H1 (cell line): ENCODE data around the gene COTL1. TPM values are rescaled to one million over a fixed set of nuclear protein-coding genes. Genes with fewer than 3 reads are reported as not detected.

ENCODE experiments used
- BCL11A ChIP-seq, 2 experiments: IDR thresholded peaks; one replicate each; pipeline ENCODE4 v1.6.1; 2011; ENCODE audit warnings: low read depth in 2 of 2, low read length in 2 of 2, mild to moderate bottlenecking in 2 of 2
- CBX8 ChIP-seq: fragments of 300-800, 300-1000 bp; sonication (generic); IDR thresholded peaks from 2 replicates; pipeline ENCODE4 v1.7.1; 2016; ENCODE audit warnings: low read depth, low read length, borderline replicate concordance
- CHD1 ChIP-seq: IDR thresholded peaks from 2 replicates; pipeline ENCODE4 v1.6.1; 2012; ENCODE audit warnings: low read depth, low read length, improper control_type of control experiment
- CHD2 ChIP-seq: IDR thresholded peaks from 2 replicates; pipeline ENCODE4 v1.6.1; 2012; ENCODE audit warnings: low read length, improper control_type of control experiment
- CREB1 ChIP-seq: IDR thresholded peaks from 2 replicates; pipeline ENCODE4 v1.6.1; 2012; ENCODE audit warnings: inconsistent platforms
- FOSL1 ChIP-seq: IDR thresholded peaks from 2 replicates; pipeline ENCODE4 v1.6.1; 2011; ENCODE audit warnings: mild to moderate bottlenecking, low read depth, low read length, moderate library complexity; ENCODE audit not compliant: insufficient read depth
- KDM5A ChIP-seq: fragments of 200-600 bp; IDR thresholded peaks from 2 replicates; pipeline ENCODE4 v1.7.1; 2012; ENCODE audit warnings: mild to moderate bottlenecking, low read length, inconsistent platforms, mixed read lengths
- PHF8 ChIP-seq: fragments of 200-600 bp; sonication (generic); conservative IDR thresholded peaks from 2 replicates; pipeline ENCODE4 v1.7.1; 2012; ENCODE audit warnings: low read depth, mild to moderate bottlenecking, inconsistent platforms, low read length, moderate library complexity
- POLR2AphosphoS5 ChIP-seq: IDR thresholded peaks from 2 replicates; pipeline ENCODE4 v1.6.1; 2011; ENCODE audit warnings: low read depth, low read length
- POU5F1 ChIP-seq: IDR thresholded peaks from 2 replicates; pipeline ENCODE4 v1.6.1; 2011; ENCODE audit warnings: low read depth, mild to moderate bottlenecking, low read length, moderate library complexity
- SUZ12 ChIP-seq: fragments of 200-600 bp; sonication (generic); IDR thresholded peaks from 2 replicates; pipeline ENCODE4 v1.6.1; 2012; ENCODE audit warnings: mild to moderate bottlenecking, inconsistent platforms, low read length, moderate library complexity, mixed read lengths
- TAF7 ChIP-seq: optimal IDR thresholded peaks from 2 replicates; pipeline ENCODE3; 2011; ENCODE audit warnings: low read depth, mild to moderate bottlenecking, inconsistent platforms, low read length, moderate library complexity, borderline replicate concordance
- TBP ChIP-seq: IDR thresholded peaks from 2 replicates; pipeline ENCODE4 v1.6.1; 2011; ENCODE audit warnings: low read depth, low read length, improper control_type of control experiment
- YY1 ChIP-seq: IDR thresholded peaks from 2 replicates; pipeline ENCODE4 v1.6.1; 2011; ENCODE audit warnings: low read depth, mild to moderate bottlenecking, low read length
- polyA plus RNA-seq, 7 experiments: library from polyadenylated mRNA; depleted of rRNA in 3 of 7; stranded (reverse) in 5 of 7; unstranded in 2 of 7; fragments of >200 nt in 5 of 7; fragments of 200-250 nt in 2 of 7; gene quantifications; 1 replicate in 5 of 7; 2 replicates in 1 of 7; 4 replicates in 1 of 7; pipeline versions ENCODE4 v1.2.1 to v1.2.3, GENCODE V29; 2011 to 2013; ENCODE audit warnings: missing spikeins in 2 of 7, mixed read lengths in 2 of 7
- total RNA-seq: library from RNA; stranded (reverse); fragmentation: NEBNext Ultra II Directional; extraction: Animal tissue kit (Norgen Biotek cat#: 25700); gene quantifications from 2 replicates; pipeline ENCODE4 v1.2.1, GENCODE V29; 2021
- TF ChIP-seq, protein P1 (sequence below): IDR thresholded peaks from 2 replicates; pipeline ENCODE4 v1.6.1; 2012; ENCODE audit warnings: inconsistent platforms

Gene COTL1
- total and polyA plus RNA-seq, 2 of the 8 experiments (the other 6 are each of a cell fraction or from before 2014, with no cell fraction given), result 59.2 to 183 TPM

DNA sequence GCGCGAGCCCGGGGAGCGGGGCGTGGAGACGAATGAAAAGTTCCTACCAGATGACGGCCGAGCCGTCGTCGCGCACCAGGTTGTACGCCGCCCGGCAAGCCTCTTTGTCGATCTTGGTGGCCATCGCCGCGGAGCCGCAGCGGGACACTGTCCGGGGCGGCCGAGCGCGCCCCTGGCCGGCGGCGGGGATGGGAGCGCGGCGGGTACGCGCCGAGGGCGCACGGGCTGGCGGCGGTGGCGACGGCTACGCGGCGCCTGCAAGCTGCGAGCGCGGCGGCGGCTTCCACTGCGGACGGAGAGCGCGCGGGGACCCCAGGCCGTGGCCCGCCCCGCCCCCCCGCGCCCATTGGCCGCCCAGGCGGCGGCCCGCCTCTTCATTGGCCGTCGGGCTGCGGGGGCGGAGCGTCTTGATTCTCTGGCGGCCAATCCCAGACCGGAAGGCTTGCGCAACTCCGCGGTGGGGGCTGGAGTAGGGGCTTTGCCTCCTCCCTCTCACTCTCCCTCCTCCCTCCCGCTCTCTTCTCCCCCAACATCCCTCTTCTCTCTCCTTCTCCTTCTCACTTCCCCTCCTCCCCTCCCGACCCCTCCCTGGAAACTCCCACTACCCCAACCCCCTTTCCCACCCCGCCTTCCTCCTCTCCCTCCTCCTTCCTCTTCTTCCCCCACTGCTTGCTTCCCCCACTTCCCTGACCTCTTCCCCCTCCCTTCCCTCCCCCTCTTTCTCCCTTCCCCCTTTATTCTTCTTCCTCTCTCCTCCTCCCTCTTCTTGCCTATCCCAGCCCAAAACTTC is at the start of gene COTL1 (continued):
- TF ChIP-seq CHD1 (no peak), CREB1 (no peak), SUZ12 (no peak), CBX8 (no peak), KDM5A (no peak), PHF8 (peak; percentile 60; the same call in 1 of the 2 replicates), FOSL1 (no peak), TBP (no peak), CHD2 (no peak), POLR2AphosphoS5 (0 out of 2 replicates have a peak, but pooled peaks have one; percentile 41), POU5F1 (no peak), BCL11A (IDR thresholded peaks at IDR 0.05; ENCODE audit: low read depth in 2 of 2, low read length in 2 of 2) (no peak), YY1 (0 out of 2 replicates have a peak, but pooled peaks have one; percentile 2), TAF7 (no peak)
- TF ChIP-seq, protein P1, sequence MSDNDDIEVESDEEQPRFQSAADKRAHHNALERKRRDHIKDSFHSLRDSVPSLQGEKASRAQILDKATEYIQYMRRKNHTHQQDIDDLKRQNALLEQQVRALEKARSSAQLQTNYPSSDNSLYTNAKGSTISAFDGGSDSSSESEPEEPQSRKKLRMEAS, result peak; percentile 18; the same call in 1 of the 2 replicates
